Body of pancreas (tissue), 2 donors: ENCODE results near the gene RIPOR2. TPM values are rescaled to one million over a fixed set of nuclear protein-coding genes. Genes with fewer than 3 reads are reported as not detected.

Experiments used
- total RNA-seq, 2 donors: library from RNA; depleted of rRNA; stranded (reverse); fragments of >200 nt; gene quantifications; one replicate each; pipeline ENCODE4 v1.1.0, GENCODE V29; 2016

RIPOR2 gene
- total RNA-seq, 2 donors from 2014 or later = 1.3 to 1.6 TPM

Other genes with a start within 250 kb of the RIPOR2 start
- gene C6orf62, start 216.8 kb downstream of the RIPOR2 start, total RNA-seq = 10 to 100 TPM; 46.5 to 70.0 TPM
- 10 to 100 TPM; 39.2 to 42.8 TPM for gene GMNN, start 161.0 kb downstream of the RIPOR2 start, total RNA-seq
- not detected for gene ARMH2, start 137.0 kb downstream of the RIPOR2 start, total RNA-seq